Breast epithelium (tissue), 3 donors: ENCODE results near the gene GNAL.

Experiments
- POLR2A ChIP-seq: fragments of 450-650 bp; IDR thresholded peaks from one replicate; pipeline ENCODE4 v1.6.1; 2016; ENCODE audit warnings: antibody characterized with exemption, mild to moderate bottlenecking, moderate library complexity
- TF ChIP-seq, protein P1 (sequence below), 3 donors: fragments of 450-650 bp; IDR thresholded peaks; one replicate each; pipeline ENCODE4 v1.5.1; 2016 to 2017; ENCODE audit warnings: antibody characterized with exemption in 3 of 3, mild to moderate bottlenecking in 3 of 3, moderate library complexity in 3 of 3

GRCh38 chr18:11897781-11898180, 208.7 kb downstream of the GNAL start:
- TF ChIP-seq, protein P1, sequence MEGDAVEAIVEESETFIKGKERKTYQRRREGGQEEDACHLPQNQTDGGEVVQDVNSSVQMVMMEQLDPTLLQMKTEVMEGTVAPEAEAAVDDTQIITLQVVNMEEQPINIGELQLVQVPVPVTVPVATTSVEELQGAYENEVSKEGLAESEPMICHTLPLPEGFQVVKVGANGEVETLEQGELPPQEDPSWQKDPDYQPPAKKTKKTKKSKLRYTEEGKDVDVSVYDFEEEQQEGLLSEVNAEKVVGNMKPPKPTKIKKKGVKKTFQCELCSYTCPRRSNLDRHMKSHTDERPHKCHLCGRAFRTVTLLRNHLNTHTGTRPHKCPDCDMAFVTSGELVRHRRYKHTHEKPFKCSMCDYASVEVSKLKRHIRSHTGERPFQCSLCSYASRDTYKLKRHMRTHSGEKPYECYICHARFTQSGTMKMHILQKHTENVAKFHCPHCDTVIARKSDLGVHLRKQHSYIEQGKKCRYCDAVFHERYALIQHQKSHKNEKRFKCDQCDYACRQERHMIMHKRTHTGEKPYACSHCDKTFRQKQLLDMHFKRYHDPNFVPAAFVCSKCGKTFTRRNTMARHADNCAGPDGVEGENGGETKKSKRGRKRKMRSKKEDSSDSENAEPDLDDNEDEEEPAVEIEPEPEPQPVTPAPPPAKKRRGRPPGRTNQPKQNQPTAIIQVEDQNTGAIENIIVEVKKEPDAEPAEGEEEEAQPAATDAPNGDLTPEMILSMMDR (IDR thresholded peaks at IDR 0.05) = no peak
- no peak for TF ChIP-seq POLR2A
